Peyer's patch (tissue), 4 donors: Measurements from ENCODE around the gene YY2. TPM values are rescaled to one million over a fixed set of nuclear protein-coding genes. Genes with fewer than 3 reads are reported as not detected.

Experiments used
- DNase-seq, 3 donors: peaks; one replicate each; pipeline ENCODE4 v3.0.0-alpha.2; 2017 to 2019
- H3K27ac ChIP-seq, 4 donors: fragments of 200-600 bp; sonication (generic); one replicate each; pipeline ENCODE4 v1.5.1; 2016 to 2019
- H3K27me3 ChIP-seq, 2 donors: fragments of 200-600 bp; sonication (generic); one replicate each; pipeline ENCODE4 v1.5.1; 2019
- H3K36me3 ChIP-seq, 3 donors: fragments of 200-600 bp; sonication (generic); one replicate each; pipeline ENCODE4 v1.5.1; 2016 to 2019
- H3K4me1 ChIP-seq, 4 donors: fragments of 200-600 bp; sonication (generic); one replicate each; pipeline ENCODE4 v1.5.1; 2016 to 2019
- H3K4me3 ChIP-seq, 4 donors: fragments of 200-600 bp; sonication (generic); 1 replicate in 3 of 4; 2 replicates in 1 of 4; pipeline ENCODE4 v1.5.1; 2016 to 2019; ENCODE audit warnings: mild to moderate bottlenecking in 1 of 4
- H3K9me3 ChIP-seq, 4 donors: fragments of 200-600 bp; sonication (generic); one replicate each; pipeline ENCODE4 v1.5.1; 2016 to 2019; ENCODE audit warnings: mild to moderate bottlenecking in 1 of 4
- CTCF ChIP-seq, 6 experiments: fragments of 450-650 bp in 4 of 6; fragments of 200-600 bp in 2 of 6; sonication (generic) in 1 of 6; IDR thresholded peaks; one replicate each; pipeline ENCODE4 v1.5.1; 2017 to 2019; ENCODE audit warnings: antibody characterized with exemption in 6 of 6, mild to moderate bottlenecking in 3 of 6, moderate library complexity in 1 of 6
- POLR2A ChIP-seq, 2 donors: fragments of 450-650 bp; IDR thresholded peaks; one replicate each; pipeline ENCODE4 v1.5.1; 2017; ENCODE audit warnings: antibody characterized with exemption in 2 of 2, mild to moderate bottlenecking in 2 of 2, moderate library complexity in 2 of 2
- total RNA-seq, 4 donors: library from RNA; depleted of rRNA; stranded (reverse); fragments of >200 nt; gene quantifications; one replicate each; pipeline ENCODE4 v1.1.0, GENCODE V29; 2016

The YY2 gene
- total RNA-seq, 4 donors from 2014 or later = 0.35 to 17.3 (median 5.3) TPM

DNA sequence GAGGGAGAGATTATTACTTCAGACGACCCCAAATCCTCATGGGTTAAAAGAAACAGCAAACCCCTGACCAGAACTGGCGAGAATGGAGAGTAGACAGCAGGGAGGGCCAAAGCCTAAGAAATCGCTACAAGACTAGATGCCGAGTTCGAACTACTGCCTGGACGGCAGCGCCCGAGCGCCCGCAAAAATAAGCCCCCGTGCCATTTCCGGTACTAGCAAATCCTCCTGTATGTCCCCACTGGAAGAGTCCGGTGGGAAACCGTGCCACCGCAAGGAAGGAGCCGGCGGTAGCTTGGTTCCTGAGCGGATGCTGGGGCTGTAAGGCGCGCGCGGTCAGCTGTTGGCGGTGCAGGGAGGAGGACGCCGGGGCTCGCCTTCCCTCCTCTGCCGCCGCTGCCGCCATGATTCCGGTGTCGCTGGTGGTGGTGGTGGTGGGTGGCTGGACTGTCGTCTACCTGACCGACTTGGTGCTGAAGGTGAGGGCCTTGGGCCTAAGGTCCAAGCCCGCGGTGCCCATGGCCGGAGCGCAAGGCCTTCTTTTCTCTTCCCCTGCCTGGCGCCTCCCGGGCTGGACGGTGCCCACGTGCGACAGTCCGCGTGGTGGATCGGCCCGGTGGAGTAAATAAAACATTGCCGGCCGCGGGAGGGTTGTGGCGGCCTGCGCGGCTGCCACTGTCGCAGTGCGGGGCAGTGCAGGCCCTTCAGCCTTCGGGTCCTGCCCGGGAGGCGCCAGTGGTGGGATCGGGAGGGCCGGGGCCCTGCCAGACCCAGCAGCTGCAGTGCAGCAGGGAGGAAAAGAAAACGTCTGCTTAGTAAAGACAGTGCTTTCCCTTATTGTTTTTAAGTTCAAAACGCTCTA lies 16.2 kb upstream of the YY2 start, which contains the start of gene MBTPS2:
TSS of gene MBTPS2 (plus strand) at position 284 of the 859 bp plus-strand sequence. CDS start at position 402, 118 bp downstream.
- DNase-seq = peak; percentile 74 to 90 (median 83)
- Histone ChIP-seq H3K9me3 (no peaks in the 10 kb centered on the region), H3K4me1 (no peaks in the 10 kb centered on the region), H3K4me3 (peak within 1 kb of the TSS; percentile 53 to 88 (median 73)), H3K27ac (peak within 1 kb of the TSS; percentile 72 to 81 (median 76)), H3K36me3 (no peaks in the 10 kb centered on the region), H3K27me3 (no peaks in the 10 kb centered on the region)
- TF ChIP-seq POLR2A (IDR thresholded peaks at IDR 0.05) = peak in 1 of 2 donors; percentile 38
- peak in 2 of 6 experiments; percentile 10 to 12 for TF ChIP-seq CTCF (IDR thresholded peaks at IDR 0.05)

GRCh38 chrX:21840193-21840545 lies 15.6 kb upstream of the YY2 start:
- no peak for TF ChIP-seq POLR2A (IDR thresholded peaks at IDR 0.05)
- TF ChIP-seq CTCF (IDR thresholded peaks at IDR 0.05) = no peak
- Histone ChIP-seq H3K9me3 (no peaks in the 10 kb centered on the region), H3K27ac (peak overlapping the region in 3 of 4 donors; percentile 72 to 81 (median 79)), H3K36me3 (no peaks in the 10 kb centered on the region), H3K4me3 (peak overlapping the region; percentile 53 to 88 (median 73)), H3K27me3 (no peaks in the 10 kb centered on the region), H3K4me1 (no peaks in the 10 kb centered on the region)
- no peak for DNase-seq

- no peak for TF ChIP-seq POLR2A (IDR thresholded peaks at IDR 0.05)
- no peak for TF ChIP-seq CTCF (IDR thresholded peaks at IDR 0.05)
- Histone ChIP-seq H3K27ac (no peak overlapping the region), H3K4me1 (no peaks in the 10 kb centered on the region)
Measured at GRCh38 chrX:21843179-21843578, 12.6 kb upstream of the YY2 start.

DNA sequence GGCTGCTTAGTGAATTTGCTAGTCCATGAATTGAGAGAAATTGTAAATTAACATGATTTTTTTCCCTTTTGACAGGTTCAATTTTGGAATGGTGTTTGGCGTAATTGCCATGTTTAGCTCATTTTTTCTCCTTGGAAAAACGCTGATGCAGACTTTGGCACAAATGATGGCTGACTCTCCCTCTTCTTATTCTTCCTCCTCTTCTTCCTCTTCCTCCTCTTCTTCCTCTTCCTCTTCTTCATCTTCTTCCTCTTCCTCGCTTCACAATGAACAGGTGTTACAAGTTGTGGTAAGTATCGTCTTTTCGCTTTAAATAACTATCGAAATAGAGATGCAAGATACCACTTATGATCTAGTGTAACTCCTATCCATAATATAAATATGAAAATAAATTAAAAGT lies 10.7 kb upstream of the YY2 start:
- Histone ChIP-seq H3K4me1 (no peaks in the 10 kb centered on the region), H3K4me3 (no peak overlapping the region), H3K9me3 (no peaks in the 10 kb centered on the region), H3K36me3 (peaks cover 0 to 11% (median 0%) of the 10 kb centered on the region in 3 donors), H3K27me3 (no peaks in the 10 kb centered on the region), H3K27ac (no peak overlapping the region)
- no peak for DNase-seq
- TF ChIP-seq POLR2A (IDR thresholded peaks at IDR 0.05) (no peak), CTCF (IDR thresholded peaks at IDR 0.05) (no peak)

More at GRCh38 chrX:21843179-21843578, 12.6 kb upstream of the YY2 start:
- DNase-seq = no peak
- H3K9me3 ChIP-seq = no peaks in the 10 kb centered on the region
- H3K36me3 ChIP-seq = peaks cover 0 to 11% (median 0%) of the 10 kb centered on the region in 3 donors
- H3K4me3 ChIP-seq = no peak overlapping the region
- no peaks in the 10 kb centered on the region for H3K27me3 ChIP-seq

DNA sequence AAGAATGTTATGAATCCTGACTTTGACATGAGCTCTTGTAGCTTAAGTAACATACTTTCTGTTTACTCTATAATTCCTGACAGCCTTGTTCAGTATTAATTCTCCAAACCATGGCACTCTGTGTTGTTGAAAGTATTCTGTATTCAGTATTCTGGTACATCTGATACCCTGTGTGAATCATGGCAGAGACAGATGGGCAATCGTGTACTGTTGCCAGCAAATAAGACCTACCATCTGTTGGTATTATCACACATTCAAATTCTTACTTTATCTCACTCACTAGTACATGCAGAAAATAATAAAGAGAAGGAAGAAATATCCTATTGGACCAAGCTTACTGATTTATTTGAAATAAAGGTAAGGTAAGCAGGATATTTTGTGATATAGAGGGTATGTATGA lies 8.4 kb upstream of the YY2 start:
- Histone ChIP-seq H3K4me3 (no peak overlapping the region), H3K27me3 (no peaks in the 10 kb centered on the region), H3K9me3 (no peaks in the 10 kb centered on the region), H3K27ac (no peak overlapping the region), H3K36me3 (peaks cover 0 to 11% (median 0%) of the 10 kb centered on the region in 3 donors), H3K4me1 (no peaks in the 10 kb centered on the region)
- TF ChIP-seq CTCF (IDR thresholded peaks at IDR 0.05) (no peak), POLR2A (IDR thresholded peaks at IDR 0.05) (no peak)
- DNase-seq = no peak
